Upper lobe of left lung (tissue), 6 donors: Measurements from ENCODE around the gene SNRNP48. TPM values are rescaled to one million over a fixed set of nuclear protein-coding genes. Genes with fewer than 3 reads are reported as not detected.

Experiments used
- ATAC-seq, 2 donors: fragments of 200-7000 bp; cut with Tn5 transposase; one replicate each; pipeline ENCODE4 v1.9.1; 2022; ENCODE audit warnings: mild to moderate bottlenecking in 2 of 2, moderate library complexity in 2 of 2; ENCODE audit not compliant: low FRiP score in 2 of 2
- DNase-seq, 2 donors: peaks; one replicate each; pipeline ENCODE4 v3.0.0-alpha.2; 2019 to 2020
- H3K27ac ChIP-seq, 4 donors: fragments of 200-600 bp; sonication (generic); one replicate each; pipeline ENCODE4 v1.5.1; 2016 to 2019
- H3K27me3 ChIP-seq, 4 donors: fragments of 200-600 bp; sonication (generic); one replicate each; pipeline ENCODE4 v1.5.1; 2017 to 2019
- H3K36me3 ChIP-seq, 4 donors: fragments of 200-600 bp; sonication (generic); one replicate each; pipeline ENCODE4 v1.5.1; 2016 to 2019
- H3K4me1 ChIP-seq, 4 donors: fragments of 200-600 bp; sonication (generic); one replicate each; pipeline ENCODE4 v1.5.1; 2018 to 2019
- H3K4me3 ChIP-seq, 4 donors: fragments of 200-600 bp; sonication (generic); one replicate each; pipeline ENCODE4 v1.5.1; 2017 to 2019; ENCODE audit warnings: mild to moderate bottlenecking in 2 of 4, moderate library complexity in 1 of 4
- H3K9me3 ChIP-seq, 4 donors: fragments of 200-600 bp; sonication (generic); one replicate each; pipeline ENCODE4 v1.5.1; 2018 to 2019
- CTCF ChIP-seq, 6 experiments: fragments of 450-650 bp in 4 of 6; fragments of 200-600 bp in 2 of 6; sonication (generic) in 2 of 6; IDR thresholded peaks; one replicate each; pipeline ENCODE4 v1.5.1; 2016 to 2019; ENCODE audit warnings: antibody characterized with exemption in 6 of 6
- EP300 ChIP-seq, 4 donors: sonication (generic); formaldehyde crosslinking; IDR thresholded peaks; one replicate each; pipeline ENCODE4 v1.5.1; 2017; ENCODE audit warnings: antibody characterized with exemption in 4 of 4, control low read depth in 2 of 4
- POLR2A ChIP-seq, 4 donors: fragments of 450-650 bp; IDR thresholded peaks; one replicate each; pipeline ENCODE4 v1.5.1; 2016 to 2017; ENCODE audit warnings: antibody characterized with exemption in 4 of 4, mild to moderate bottlenecking in 2 of 4
- POLR2AphosphoS5 ChIP-seq, 2 donors: sonication (generic); formaldehyde crosslinking; IDR thresholded peaks; one replicate each; pipeline ENCODE4 v1.5.1; 2017; ENCODE audit warnings: antibody characterized with exemption in 2 of 2
- WGBS, 2 donors: methylation state at CpG; one replicate each; pipeline ENCODE4 v1.1.5; 2017 to 2018; 5-methylcytosine and 5-hydroxymethylcytosine counted together
- total RNA-seq, 6 donors: library from RNA; depleted of rRNA in 4 of 6; stranded (reverse); fragments of >200 nt in 4 of 6; gene quantifications; one replicate each; pipeline versions ENCODE4 v1.1.0 to v1.2.1, GENCODE V29; 2016 to 2021
- donor health status: DM: no; HTN: no; CAD: no; lungs with moderate emphysema.
- donor health status: DM: no; HTN: yes; CAD: no; lungs with severe emphysema.

SNRNP48 gene
- total RNA-seq, 6 donors from 2014 or later = 1.3 to 23.0 (median 10.2) TPM

- TF ChIP-seq POLR2AphosphoS5 (IDR thresholded peaks at IDR 0.05) (no peak), CTCF (IDR thresholded peaks at IDR 0.05) (no peak), POLR2A (IDR thresholded peaks at IDR 0.05) (no peak), EP300 (IDR thresholded peaks at IDR 0.05) (no peak)
- Histone ChIP-seq H3K4me1 (no peaks in the 10 kb centered on the region), H3K27ac (no peak overlapping the region), H3K36me3 (peaks cover 0 to 15% (median 1%) of the 10 kb centered on the region in 4 donors), H3K9me3 (no peaks in the 10 kb centered on the region), H3K4me3 (no peak overlapping the region), H3K27me3 (no peaks in the 10 kb centered on the region)
- ATAC-seq (no peak), DNase-seq (no peak)
- WGBS, 2 donors = 97 to 98% methylated on average over 9 of the region's 9 CpGs
Observed at GRCh38 chr6:7579851-7580250, 10.1 kb upstream of the SNRNP48 start.

GRCh38 chr6:7580537-7580926, 9.5 kb upstream of the SNRNP48 start:
- H3K27me3 ChIP-seq = no peaks in the 10 kb centered on the region
- no peak overlapping the region for H3K4me3 ChIP-seq
- H3K4me1 ChIP-seq = no peaks in the 10 kb centered on the region
- DNase-seq (no peak), ATAC-seq (no peak)
- H3K36me3 ChIP-seq = peaks cover 0 to 15% (median 1%) of the 10 kb centered on the region in 4 donors
- WGBS, 2 donors = 67 to 84% methylated on average over 13 of the region's 13 CpGs
- no peak overlapping the region for H3K27ac ChIP-seq
- H3K9me3 ChIP-seq = no peaks in the 10 kb centered on the region
- TF ChIP-seq CTCF (IDR thresholded peaks at IDR 0.05) = no peak
- no peak for TF ChIP-seq POLR2AphosphoS5 (IDR thresholded peaks at IDR 0.05)

- DNase-seq (no peak), ATAC-seq (no peak)
- 69 to 71% methylated on average over 14 of the region's 14 CpGs for WGBS, 2 donors
- H3K9me3 ChIP-seq = no peaks in the 10 kb centered on the region
- H3K4me3 ChIP-seq = no peak overlapping the region
- H3K4me1 ChIP-seq = no peaks in the 10 kb centered on the region
- no peaks in the 10 kb centered on the region for H3K27me3 ChIP-seq
- TF ChIP-seq EP300 (IDR thresholded peaks at IDR 0.05) (no peak), POLR2AphosphoS5 (IDR thresholded peaks at IDR 0.05) (no peak), POLR2A (IDR thresholded peaks at IDR 0.05) (no peak), CTCF (IDR thresholded peaks at IDR 0.05) (no peak)
- H3K27ac ChIP-seq = no peak overlapping the region
- H3K36me3 ChIP-seq = peaks cover 0 to 15% (median 1%) of the 10 kb centered on the region in 4 donors
Observed at GRCh38 chr6:7580927-7581618, 8.9 kb upstream of the SNRNP48 start.

GRCh38 chr6:7585287-7585930, 4.6 kb upstream of the SNRNP48 start:
- no peak overlapping the region for H3K27ac ChIP-seq
- peak in 1 of 2 donors; percentile 55 for DNase-seq
- no peaks in the 10 kb centered on the region for H3K27me3 ChIP-seq
- H3K4me1 ChIP-seq = peaks cover 5 to 8% (median 6%) of the 10 kb centered on the region in 4 donors
- ATAC-seq = no peak
- no peaks in the 10 kb centered on the region for H3K9me3 ChIP-seq
- H3K36me3 ChIP-seq = no peaks in the 10 kb centered on the region
- 94 to 98% methylated on average over 28 of the region's 28 CpGs for WGBS, 2 donors
- H3K4me3 ChIP-seq = no peak overlapping the region
- TF ChIP-seq CTCF (IDR thresholded peaks at IDR 0.05) (no peak), POLR2AphosphoS5 (IDR thresholded peaks at IDR 0.05) (no peak), POLR2A (IDR thresholded peaks at IDR 0.05) (no peak), EP300 (IDR thresholded peaks at IDR 0.05) (no peak)
